Natural killer cell (primary cell): ENCODE data around the gene GSTA3. TPM values are rescaled to one million over a fixed set of nuclear protein-coding genes. Genes with fewer than 3 reads are reported as not detected.
A peak's percentile ranks its signal among the peaks of the same experiment; 100 is the strongest.
"Not testable (repeated sequence)": the region's sequence is repeated elsewhere in the genome, so short reads cannot be mapped to it uniquely, and the experiment has no call there.

Source experiments
- ATAC-seq, 3 donors: fragments of 150-1000 bp in 2 of 3; fragments of 200-7000 bp in 1 of 3; cut with Tn5 transposase; 1 replicate in 1 of 3; 2 replicates in 2 of 3; pipeline ENCODE4 v1.10.0; 2021; ENCODE audit warnings: mild to moderate bottlenecking in 2 of 3, moderate library complexity in 2 of 3
- DNase-seq, 2 donors: peaks; one replicate each; pipeline versions ENCODE4 v3.0.0 to v3.0.0-alpha.2; 2013 to 2021; ENCODE audit warnings: mixed read lengths in 1 of 2
- H3K27ac ChIP-seq: one replicate; pipeline ENCODE4 v1.5.1; 2013; ENCODE audit warnings: mild to moderate bottlenecking, low read length
- H3K27me3 ChIP-seq: one replicate; pipeline ENCODE4 v1.6.1; 2013; ENCODE audit warnings: low read length; ENCODE audit not compliant: control insufficient read depth, insufficient read depth
- H3K36me3 ChIP-seq: one replicate; pipeline ENCODE4 v1.6.1; 2013; ENCODE audit warnings: low read length; ENCODE audit not compliant: control insufficient read depth, insufficient read depth
- H3K4me1 ChIP-seq: one replicate; pipeline ENCODE4 v1.6.1; 2013; ENCODE audit warnings: low read length; ENCODE audit not compliant: control insufficient read depth, insufficient read depth
- H3K4me3 ChIP-seq: one replicate; pipeline ENCODE4 v1.5.1; 2013; ENCODE audit warnings: low read length
- H3K9me3 ChIP-seq: one replicate; pipeline ENCODE4 v1.6.1; 2013; ENCODE audit warnings: low read length; ENCODE audit not compliant: control insufficient read depth, insufficient read depth
- H3K27ac Mint-ChIP-seq, 2 donors: one replicate each; pipeline ENCODE4 v1.8.0; 2022; ENCODE audit warnings: mild to moderate bottlenecking in 2 of 2, mixed read lengths in 2 of 2, moderate library complexity in 1 of 2
- H3K27me3 Mint-ChIP-seq, 2 donors: one replicate each; pipeline ENCODE4 v1.8.0; 2022; ENCODE audit warnings: low read depth in 2 of 2, mixed read lengths in 2 of 2
- H3K36me3 Mint-ChIP-seq: one replicate; pipeline ENCODE4 v1.8.0; 2022; ENCODE audit warnings: mixed read lengths
- H3K4me1 Mint-ChIP-seq, 2 donors: one replicate each; pipeline ENCODE4 v1.8.0; 2022; ENCODE audit warnings: mixed read lengths in 2 of 2
- H3K4me3 Mint-ChIP-seq: one replicate; pipeline ENCODE4 v1.8.0; 2022; ENCODE audit warnings: mild to moderate bottlenecking, moderate library complexity, mixed read lengths
- H3K9me3 Mint-ChIP-seq, 2 donors: one replicate each; pipeline ENCODE4 v1.8.0; 2022; ENCODE audit warnings: mixed read lengths in 2 of 2
- CTCF ChIP-seq: fragments of 200-600 bp; IDR thresholded peaks from one replicate; pipeline ENCODE4 v1.8.0; 2022; ENCODE audit warnings: antibody characterized with exemption
- WGBS: methylation state at CpG from one replicate; pipeline ENCODE4 v1.1.7; 2013; ENCODE audit warnings: missing lambda C conversion rate; ENCODE audit not compliant: insufficient coverage; 5-methylcytosine and 5-hydroxymethylcytosine counted together
- intact Hi-C: fragments of 100-400 bp; cut with micrococcal nuclease; formaldehyde crosslinking; loops from one replicate; pipeline ENCODE4 v1.14.2; 2022
- total RNA-seq, 4 donors: library from RNA; stranded (reverse); fragments of 120-200 nt in 1 of 4; gene quantifications; one replicate each; pipeline versions ENCODE4 v1.2.3 to v1.2.4, GENCODE V29; 2013 to 2022

GSTA3 gene
- total RNA-seq, 3 donors from 2014 or later (not counting 1 experiment from before 2014, with no cell fraction given) = not detected

- intact Hi-C loops = no loop called here
- no peak overlapping the region for H3K27ac Mint-ChIP-seq
- peaks cover 0 to 5% of the 10 kb centered on the region in 2 donors for H3K27me3 Mint-ChIP-seq
- Histone ChIP-seq H3K36me3 (no peaks in the 10 kb centered on the region), H3K4me3 (no peak overlapping the region), H3K9me3 (no peaks in the 10 kb centered on the region), H3K4me1 (no peaks in the 10 kb centered on the region), H3K27me3 (peaks cover 2% of the 10 kb centered on the region), H3K27ac (no peak overlapping the region)
- no peak for ATAC-seq
- H3K4me3 Mint-ChIP-seq = no peak overlapping the region
- H3K36me3 Mint-ChIP-seq = no peaks in the 10 kb centered on the region
- WGBS = 93% methylated on average over 1 of the region's 2 CpGs
- no peaks in the 10 kb centered on the region for H3K9me3 Mint-ChIP-seq
- no peak for DNase-seq
- H3K4me1 Mint-ChIP-seq = no peaks in the 10 kb centered on the region
- TF ChIP-seq CTCF = no peak
Observed at GRCh38 chr6:52908526-52908925, 972 bp downstream of the GSTA3 start.

GRCh38 chr6:52904562-52905279 lies 4.8 kb downstream of the GSTA3 start:
- H3K36me3 ChIP-seq = no peaks in the 10 kb centered on the region
- peaks cover 0 to 5% of the 10 kb centered on the region in 2 donors for H3K27me3 Mint-ChIP-seq
- no peak overlapping the region for H3K4me3 ChIP-seq
- WGBS = 72% methylated on average over 6 of the region's 6 CpGs
- ATAC-seq = peak in 1 of 3 donors; percentile 42
- no peak for TF ChIP-seq CTCF
- intact Hi-C loops = no loop called here
- no peaks in the 10 kb centered on the region for H3K4me1 Mint-ChIP-seq
- H3K9me3 Mint-ChIP-seq = no peaks in the 10 kb centered on the region
- H3K27ac ChIP-seq = no peak overlapping the region
- H3K4me1 ChIP-seq = no peaks in the 10 kb centered on the region
- peak in 1 of 2 donors; percentile 30 for DNase-seq
- no peaks in the 10 kb centered on the region for H3K9me3 ChIP-seq
- H3K36me3 Mint-ChIP-seq = no peaks in the 10 kb centered on the region
- no peak overlapping the region for H3K4me3 Mint-ChIP-seq
- no peak overlapping the region for H3K27ac Mint-ChIP-seq
- peaks cover 2% of the 10 kb centered on the region for H3K27me3 ChIP-seq

- no peak overlapping the region for H3K27ac Mint-ChIP-seq
- ATAC-seq = no peak
- H3K4me1 Mint-ChIP-seq = no peaks in the 10 kb centered on the region
- Histone ChIP-seq H3K4me3 (no peak overlapping the region), H3K4me1 (no peaks in the 10 kb centered on the region), H3K27me3 (peaks cover 2% of the 10 kb centered on the region), H3K9me3 (no peaks in the 10 kb centered on the region), H3K27ac (no peak overlapping the region), H3K36me3 (no peaks in the 10 kb centered on the region)
- TF ChIP-seq CTCF = no peak
- no peaks in the 10 kb centered on the region for H3K9me3 Mint-ChIP-seq
- H3K27me3 Mint-ChIP-seq = peaks cover 15 to 19% of the 10 kb centered on the region in 2 donors
- intact Hi-C loops = no loop called here
- no peaks in the 10 kb centered on the region for H3K36me3 Mint-ChIP-seq
- H3K4me3 Mint-ChIP-seq = no peak overlapping the region
- WGBS = 90% methylated on average over 4 of the region's 4 CpGs
- DNase-seq = no peak
Observed at GRCh38 chr6:52900536-52900935, 9.0 kb downstream of the GSTA3 start.

DNA sequence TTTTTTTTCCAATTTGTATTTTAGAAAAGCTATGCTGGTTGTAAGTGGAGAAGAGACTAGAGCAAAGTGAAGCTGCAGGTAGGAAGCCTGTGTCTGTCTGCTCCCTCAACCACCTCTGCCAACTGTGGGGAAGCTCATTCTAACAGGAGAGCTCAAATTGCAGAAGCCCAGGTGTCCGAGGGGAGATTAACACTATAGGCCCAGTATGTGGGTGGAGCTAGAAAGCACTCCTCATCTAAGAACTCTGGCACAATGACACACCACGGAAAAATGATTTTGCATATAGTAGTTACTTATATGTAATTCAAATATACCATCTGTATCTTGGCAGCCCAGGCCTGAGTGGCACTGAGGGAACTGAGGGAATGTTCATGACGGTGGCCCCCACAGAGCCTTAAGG lies 13.7 kb downstream of the GSTA3 start:
- ATAC-seq, H3K4me1 Mint-ChIP-seq: not testable (repeated sequence)

More for the DNA sequence above, 13.7 kb downstream of the GSTA3 start:
- H3K36me3 ChIP-seq, H3K27ac ChIP-seq, H3K4me3 ChIP-seq, H3K27ac Mint-ChIP-seq, H3K9me3 ChIP-seq, H3K9me3 Mint-ChIP-seq, DNase-seq, intact Hi-C loops, H3K36me3 Mint-ChIP-seq, H3K4me3 Mint-ChIP-seq, H3K4me1 ChIP-seq, H3K27me3 ChIP-seq: not testable (repeated sequence)
- H3K27me3 Mint-ChIP-seq = peaks cover 19 to 28% of the 10 kb centered on the region in 2 donors
- no CpG with 5 or more reads among the region's 3 CpGs for WGBS
